ENCODE measurements around the gene BTBD16. TPM values are rescaled to one million over a fixed set of nuclear protein-coding genes. Genes with fewer than 3 reads are reported as not detected.

BTBD16 gene
- total RNA-seq, 1 experiment from 2014 or later, result not detected

GRCh38 chr10:122224159-122224558, 46.9 kb upstream of the BTBD16 start:
- Histone ChIP-seq H3K18ac (ENCODE audit: insufficient read length, low read depth, low read length) (no peak overlapping the region), H4K91ac (ENCODE audit: insufficient read length, low read depth, low read length) (no peak overlapping the region), H4K5ac (ENCODE audit: insufficient read length, low read depth, low read length) (no peak overlapping the region), H3K4me1 (ENCODE audit: insufficient read depth, low read length) (no peaks in the 10 kb centered on the region), H3K79me2 (ENCODE audit: insufficient read depth, low read length) (no peaks in the 10 kb centered on the region), H3K27ac (ENCODE audit: insufficient read length, low read depth, low read length) (no peak overlapping the region), H4K20me1 (ENCODE audit: control insufficient read depth, insufficient read depth, insufficient read length) (no peaks in the 10 kb centered on the region), H3K4ac (ENCODE audit: low read depth, low read length) (no peak overlapping the region), H2BK20ac (ENCODE audit: low read depth, low read length, poor library complexity, severe bottlenecking) (no peak overlapping the region), H3K27me3 (ENCODE audit: insufficient read depth, low read length) (no peaks in the 10 kb centered on the region), H3T11ph (ENCODE audit: low read length) (no peak overlapping the region), H3K9me3 (ENCODE audit: control insufficient read depth, low read depth, low read length) (no peaks in the 10 kb centered on the region), H3K23me2 (ENCODE audit: insufficient read length, low read depth, low read length, poor library complexity, severe bottlenecking) (no peaks in the 10 kb centered on the region), H3K14ac (ENCODE audit: insufficient read depth, low read length) (no peak overlapping the region), H3K23ac (ENCODE audit: insufficient read length, low read depth, low read length) (no peak overlapping the region), H2BK5ac (ENCODE audit: insufficient read length, low read length) (no peak overlapping the region), H2AK5ac (ENCODE audit: insufficient read length, low read length) (no peak overlapping the region), H3K9ac (ENCODE audit: extremely low read depth, insufficient read length, low read length) (no peak overlapping the region), H3K79me1 (ENCODE audit: insufficient read depth, low read depth, low read length, poor library complexity, severe bottlenecking) (no peaks in the 10 kb centered on the region), H4K8ac (replicated peaks; ENCODE audit: insufficient read length, low read depth, low read length) (no peak overlapping the region), H3K56ac (ENCODE audit: insufficient read length, low read depth, low read length) (no peak overlapping the region), H2BK15ac (ENCODE audit: low read depth, low read length) (no peak overlapping the region), H2BK12ac (ENCODE audit: insufficient read length, low read depth, low read length) (no peak overlapping the region), H2AFZ (ENCODE audit: low read length) (no peak overlapping the region), H2BK120ac (ENCODE audit: low read depth, low read length, poor library complexity, severe bottlenecking) (no peak overlapping the region), H3K4me2 (ENCODE audit: insufficient read depth, insufficient read length, low read length) (no peak overlapping the region)
- H3K9me3 Mint-ChIP-seq, result no peaks in the 10 kb centered on the region
- no peaks in the 10 kb centered on the region for H3K27me3 Mint-ChIP-seq (ENCODE audit: low read depth)
- no peak overlapping the region for H3K4me3 Mint-ChIP-seq
- TF ChIP-seq CTCF (conservative IDR thresholded peaks at IDR 0.05), result no peak
- peaks cover 44 to 70% (median 69%) of the 10 kb centered on the region in 3 experiments for H3K36me3 Mint-ChIP-seq (ENCODE audit: insufficient read depth in 1 of 3, low read depth in 3 of 3)
- no peaks in the 10 kb centered on the region for H3K4me1 Mint-ChIP-seq
- WGBS (ENCODE audit: extremely low coverage, insufficient read length, low lambda C conversion rate), result no CpG with 5 or more reads among the region's 9 CpGs
- DNase-seq, result no peak
- peak overlapping the region in 1 of 3 experiments; percentile 28; a peak in 1 of 7 replicates for H3K27ac Mint-ChIP-seq
